Measurements from ENCODE around the gene PLAC9.

- TF ChIP-seq CTCF (IDR thresholded peaks at IDR 0.05): no peak
- no peak for TF ChIP-seq POLR2A (IDR thresholded peaks at IDR 0.05)
These were observed 45.5 kb downstream of the PLAC9 start for GRCh38 chr10:80177781-80178636.

All from Peyer's patch (tissue), 4 donors.